Measurements from ENCODE around the gene ARID1B. TPM values are rescaled to one million over a fixed set of nuclear protein-coding genes. Genes with fewer than 3 reads are reported as not detected.

The ARID1B gene
- total and polyA plus RNA-seq, 7 donors = 8.1 to 61.1 (median 53.1) TPM

GRCh38 chr6:157113389-157113788 is 336.2 kb downstream of the ARID1B start:
- H3K4me1 ChIP-seq = peaks cover 3% of the 10 kb centered on the region
- peaks cover 0 to 5% of the 10 kb centered on the region in 2 donors for H3K36me3 ChIP-seq (ENCODE audit: insufficient read depth in 1 of 2, low read depth in 1 of 2)
- ATAC-seq = no peak
- no peak overlapping the region for H3K4me3 ChIP-seq
- no peak for TF ChIP-seq CTCF (IDR thresholded peaks at IDR 0.05)
- intact Hi-C loops (cut with DNase I) = no loop called here
- no peak overlapping the region for H3K27ac ChIP-seq
- no peaks in the 10 kb centered on the region for H3K27me3 ChIP-seq (ENCODE audit: insufficient read depth in 3 of 3, low read length in 2 of 3)
- H3K9me3 ChIP-seq = no peaks in the 10 kb centered on the region
- no peak for DNase-seq
- 96 to 99% (median 97%) methylated on average over 4 of the region's 4 CpGs for WGBS, 3 donors

DNA sequence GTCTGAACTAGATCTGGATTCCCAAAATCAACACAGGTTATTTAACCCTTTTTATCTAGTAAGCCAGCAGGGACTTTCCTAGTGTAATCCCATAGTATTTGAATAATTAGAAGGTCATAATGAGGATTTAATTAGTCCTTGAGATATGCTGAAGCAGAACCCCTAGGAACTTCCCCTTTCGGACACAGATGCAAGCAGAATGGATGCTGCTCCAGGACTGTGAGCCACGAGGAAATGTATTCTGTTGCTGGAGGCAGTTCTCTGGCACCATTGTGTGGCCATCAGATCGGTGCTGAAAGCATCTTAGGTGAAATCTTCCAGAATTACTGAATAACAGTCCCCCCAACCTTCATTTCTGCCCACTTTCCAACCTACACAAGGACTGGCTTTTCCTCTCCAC is 339.2 kb downstream of the ARID1B start:
- no peak overlapping the region for H3K27ac ChIP-seq
- intact Hi-C loops (cut with DNase I) = no loop called here
- DNase-seq = no peak
- no peak for ATAC-seq
- no peaks in the 10 kb centered on the region for H3K4me1 ChIP-seq
- H3K9me3 ChIP-seq = no peaks in the 10 kb centered on the region
- WGBS, 3 donors = 60 to 62% (median 60%) methylated on average over 3 of the region's 3 CpGs
- peaks cover 0 to 5% of the 10 kb centered on the region in 2 donors for H3K36me3 ChIP-seq (ENCODE audit: insufficient read depth in 1 of 2, low read depth in 1 of 2)
- TF ChIP-seq CTCF (IDR thresholded peaks at IDR 0.05) = no peak
- no peak overlapping the region for H3K4me3 ChIP-seq
- H3K27me3 ChIP-seq (ENCODE audit: insufficient read depth in 3 of 3, low read length in 2 of 3) = no peaks in the 10 kb centered on the region

DNA sequence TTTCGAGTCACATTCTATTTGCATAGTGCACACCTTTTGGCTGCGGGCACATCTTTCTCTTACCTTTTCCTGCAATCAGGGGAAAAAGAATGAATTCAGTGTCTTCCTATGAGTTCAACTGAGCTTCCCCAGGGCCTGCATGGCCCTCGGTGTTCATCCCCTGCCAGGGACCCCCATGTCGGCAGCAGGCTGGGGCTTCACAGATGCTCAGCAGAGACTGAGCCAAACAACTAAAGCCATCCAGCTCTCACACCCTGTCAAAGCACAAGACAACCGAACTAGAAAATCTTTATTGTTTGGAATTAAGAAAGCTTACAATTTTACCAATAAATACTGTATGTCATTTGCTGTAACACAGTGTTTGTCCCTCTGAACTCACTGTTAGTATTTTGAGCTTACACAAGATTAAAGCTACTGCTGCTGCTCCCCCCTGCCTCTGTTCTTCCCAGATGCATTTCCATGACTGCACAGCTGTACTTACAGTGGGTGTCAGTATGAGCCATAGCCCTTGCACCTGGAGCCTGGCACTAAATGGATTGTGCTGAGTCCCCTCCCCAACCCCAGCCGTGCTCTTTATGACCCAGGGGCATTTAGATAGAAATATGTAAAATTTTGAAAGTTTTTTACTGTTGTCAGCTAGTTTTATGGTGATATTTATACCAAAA is 340.4 kb downstream of the ARID1B start:
- Histone ChIP-seq H3K27ac (no peak overlapping the region), H3K9me3 (no peaks in the 10 kb centered on the region), H3K4me3 (no peak overlapping the region), H3K4me1 (no peaks in the 10 kb centered on the region), H3K36me3 (ENCODE audit: insufficient read depth in 1 of 2, low read depth in 1 of 2) (peaks cover 0 to 5% of the 10 kb centered on the region in 2 donors), H3K27me3 (ENCODE audit: insufficient read depth in 3 of 3, low read length in 2 of 3) (no peaks in the 10 kb centered on the region)
- TF ChIP-seq CTCF (IDR thresholded peaks at IDR 0.05) = no peak
- DNase-seq (no peak), ATAC-seq (no peak)
- WGBS, 3 donors = 68 to 77% (median 76%) methylated on average over 6 of the region's 6 CpGs
- intact Hi-C loops (cut with DNase I) = no loop called here

DNA sequence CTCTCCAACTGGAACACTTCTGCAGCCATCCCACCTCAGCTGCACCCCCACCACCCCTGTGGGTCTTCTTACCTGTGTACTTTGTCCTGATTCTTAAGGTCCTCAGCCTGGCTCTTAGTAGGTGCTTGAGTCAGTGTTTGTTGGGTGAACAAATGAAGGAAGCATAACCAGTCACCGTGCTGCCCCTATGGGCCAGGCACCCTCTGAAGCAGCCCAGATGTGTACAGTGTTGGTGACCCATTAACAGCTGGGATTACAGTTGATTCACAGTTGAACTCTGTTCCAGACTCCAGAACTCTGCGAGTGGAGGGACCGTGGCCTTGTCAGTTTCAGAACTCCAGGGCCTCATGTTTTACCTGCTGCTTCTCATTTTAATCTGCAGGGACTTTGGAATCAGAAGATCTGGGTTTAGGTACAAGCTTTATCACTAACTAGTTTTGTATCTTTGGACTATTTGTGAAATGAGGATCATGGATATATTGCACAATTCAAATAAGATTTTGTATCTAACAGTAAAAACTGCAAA is 342.4 kb downstream of the ARID1B start:
- TF ChIP-seq CTCF (IDR thresholded peaks at IDR 0.05) = no peak
- WGBS, 3 donors = 84 to 96% (median 85%) methylated on average over 3 of the region's 3 CpGs
- intact Hi-C loops (cut with DNase I) = no loop called here
- DNase-seq (no peak), ATAC-seq (peak in 1 of 4 donors; percentile 33)
- Histone ChIP-seq H3K36me3 (ENCODE audit: insufficient read depth in 1 of 2, low read depth in 1 of 2) (no peaks in the 10 kb centered on the region), H3K4me3 (no peak overlapping the region), H3K9me3 (no peaks in the 10 kb centered on the region), H3K27ac (no peak overlapping the region), H3K27me3 (ENCODE audit: insufficient read depth in 3 of 3, low read length in 2 of 3) (no peaks in the 10 kb centered on the region), H3K4me1 (peaks cover 4% of the 10 kb centered on the region)
